ENCODE results near the gene CCDC124. TPM values are rescaled to one million over a fixed set of nuclear protein-coding genes. Genes with fewer than 3 reads are reported as not detected.

The CCDC124 gene
- polyA plus RNA-seq, 3 donors, result 29.7 to 66.3 (median 29.7) TPM

DNA sequence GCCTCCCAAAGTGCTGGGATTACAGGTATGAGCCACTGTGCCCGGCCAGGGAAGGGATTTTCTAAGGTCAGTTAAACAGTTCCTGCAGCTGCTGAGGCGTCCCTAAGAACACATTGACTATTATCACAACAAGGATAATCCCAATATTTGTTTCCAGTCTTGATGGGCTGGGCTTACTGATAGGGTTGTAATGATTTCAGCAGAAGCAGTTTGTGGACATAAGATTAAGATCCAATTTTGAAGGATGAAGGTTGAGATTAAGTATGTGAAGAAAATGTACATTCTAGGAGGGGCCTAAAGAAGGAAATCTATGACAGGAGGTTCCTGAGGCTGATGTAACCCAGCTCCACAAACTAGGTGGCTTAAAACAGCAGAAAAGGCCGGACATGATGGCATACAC is 10.7 kb upstream of the CCDC124 start:
- peaks cover 3 to 8% (median 7%) of the 10 kb centered on the region in 3 donors for H3K27me3 Mint-ChIP-seq (ENCODE audit: low read depth in 3 of 3)
- peaks cover 0 to 2% of the 10 kb centered on the region in 2 donors for H3K27me3 ChIP-seq (ENCODE audit: control insufficient read depth in 2 of 2, insufficient read depth in 2 of 2, low read length in 2 of 2)
- no peaks in the 10 kb centered on the region for H3K9me3 ChIP-seq (replicated peaks in 1 of 2; ENCODE audit: control insufficient read depth in 1 of 2, insufficient read depth in 1 of 2, low read length in 2 of 2)
- DNase-seq, result no peak
- no peak overlapping the region for H3K4me3 Mint-ChIP-seq
- peaks cover 0 to 11% (median 6%) of the 10 kb centered on the region in 7 donors for H3K9me3 Mint-ChIP-seq
- H3K9ac ChIP-seq (ENCODE audit: insufficient read depth, low read length, poor library complexity, severe bottlenecking), result no peak overlapping the region
- 89% methylated on average over 1 of the region's 3 CpGs for WGBS (ENCODE audit: insufficient coverage)
- H3K27ac ChIP-seq (ENCODE audit: low read depth in 1 of 2, low read length in 2 of 2), result no peak overlapping the region
- H2AFZ ChIP-seq (ENCODE audit: insufficient read depth, low read depth, low read length, poor library complexity, severe bottlenecking), result no peak overlapping the region
- no peaks in the 10 kb centered on the region for H4K20me1 ChIP-seq (ENCODE audit: insufficient read depth, low read length)
- H3K4me3 ChIP-seq (replicated peaks in 1 of 3; ENCODE audit: low read depth in 2 of 3, low read length in 3 of 3), result no peak overlapping the region
- no peaks in the 10 kb centered on the region for H3K4me1 ChIP-seq (ENCODE audit: control insufficient read depth in 1 of 2, insufficient read depth in 2 of 2, low read length in 2 of 2)
- H3K36me3 Mint-ChIP-seq, result no peaks in the 10 kb centered on the region
- no peak for TF ChIP-seq CTCF (IDR thresholded peaks at IDR 0.05)
- no peak overlapping the region for H3K27ac Mint-ChIP-seq
- no peaks in the 10 kb centered on the region for H3K4me1 Mint-ChIP-seq
- no peak overlapping the region for H3K4me2 ChIP-seq (replicated peaks; ENCODE audit: extremely low read depth, low read length, poor library complexity, severe bottlenecking)
- no peaks in the 10 kb centered on the region for H3K36me3 ChIP-seq (replicated peaks in 1 of 2; ENCODE audit: control insufficient read depth in 1 of 2, insufficient read depth in 2 of 2, low read length in 2 of 2)
- H3K79me2 ChIP-seq (ENCODE audit: insufficient read depth, low read length), result no peaks in the 10 kb centered on the region
- intact Hi-C loops (cut with micrococcal nuclease), result no loop called here

GRCh38 chr19:17926044-17926443 is 6.8 kb upstream of the CCDC124 start:
- 81% methylated on average over 3 of the region's 4 CpGs for WGBS (ENCODE audit: insufficient coverage)
- no peaks in the 10 kb centered on the region for H3K27me3 ChIP-seq (ENCODE audit: control insufficient read depth in 2 of 2, insufficient read depth in 2 of 2, low read length in 2 of 2)
- no peaks in the 10 kb centered on the region for H4K20me1 ChIP-seq (ENCODE audit: insufficient read depth, low read length)
- no peak overlapping the region for H2AFZ ChIP-seq (ENCODE audit: insufficient read depth, low read depth, low read length, poor library complexity, severe bottlenecking)
- Mint-ChIP-seq H3K27me3 (ENCODE audit: low read depth in 3 of 3) (peaks cover 5 to 14% (median 6%) of the 10 kb centered on the region in 3 donors), H3K4me1 (no peaks in the 10 kb centered on the region), H3K9me3 (no peaks in the 10 kb centered on the region), H3K36me3 (no peaks in the 10 kb centered on the region), H3K4me3 (no peak overlapping the region), H3K27ac (no peak overlapping the region)
- H3K4me2 ChIP-seq (replicated peaks; ENCODE audit: extremely low read depth, low read length, poor library complexity, severe bottlenecking), result no peak overlapping the region
- no peaks in the 10 kb centered on the region for H3K9me3 ChIP-seq (replicated peaks in 1 of 2; ENCODE audit: control insufficient read depth in 1 of 2, insufficient read depth in 1 of 2, low read length in 2 of 2)
- H3K4me3 ChIP-seq (replicated peaks in 1 of 3; ENCODE audit: low read depth in 2 of 3, low read length in 3 of 3), result no peak overlapping the region
- no peak overlapping the region for H3K27ac ChIP-seq (ENCODE audit: low read depth in 1 of 2, low read length in 2 of 2)
- no peaks in the 10 kb centered on the region for H3K79me2 ChIP-seq (ENCODE audit: insufficient read depth, low read length)
- intact Hi-C loops (cut with micrococcal nuclease), result no loop called here
- no peaks in the 10 kb centered on the region for H3K4me1 ChIP-seq (ENCODE audit: control insufficient read depth in 1 of 2, insufficient read depth in 2 of 2, low read length in 2 of 2)
- no peak for TF ChIP-seq CTCF (IDR thresholded peaks at IDR 0.05)
- no peak overlapping the region for H3K9ac ChIP-seq (ENCODE audit: insufficient read depth, low read length, poor library complexity, severe bottlenecking)
- DNase-seq, result no peak
- no peaks in the 10 kb centered on the region for H3K36me3 ChIP-seq (replicated peaks in 1 of 2; ENCODE audit: control insufficient read depth in 1 of 2, insufficient read depth in 2 of 2, low read length in 2 of 2)

All from CD14-positive monocyte (primary cell).